GM19452 (cell line): ENCODE data around the gene ARHGDIB.

ENCODE experiments used
- ATAC-seq: cut with Tn5 transposase; IDR thresholded peaks from one replicate; pipeline ENCODE4 v1.9.1; 2021; ENCODE audit not compliant: unreplicated experiment

The ARHGDIB gene

GRCh38 chr12:14901228-14901562 is 60.2 kb downstream of the ARHGDIB start:
- ATAC-seq: no peak

- no peak for ATAC-seq
Observed at GRCh38 chr12:14900521-14901227, 60.7 kb downstream of the ARHGDIB start.

GRCh38 chr12:14896521-14897169 is 64.8 kb downstream of the ARHGDIB start:
- no peak for ATAC-seq

- no peak for ATAC-seq
Observed at GRCh38 chr12:14893506-14894250, 67.7 kb downstream of the ARHGDIB start.

GRCh38 chr12:14892726-14893505 is 68.5 kb downstream of the ARHGDIB start:
- ATAC-seq: no peak
